Jurkat, Clone E6-1 (cell line): ENCODE data around the gene CAMK2A.
"Not testable (repeated sequence)": the region's sequence is repeated elsewhere in the genome, so short reads cannot be mapped to it uniquely, and the experiment has no call there.

Source experiments
- DNase-seq: peaks from one replicate; pipeline ENCODE4 v3.0.0-alpha.2; 2011; ENCODE audit warnings: low read depth, low spot score
- H3K4me3 ChIP-seq: 2 replicates; pipeline ENCODE4 v1.5.1; 2011; ENCODE audit warnings: mild to moderate bottlenecking, low read length, control low read depth, moderate library complexity

The CAMK2A gene

GRCh38 chr5:150263375-150263775 lies 26.2 kb downstream of the CAMK2A start:
- H3K4me3 ChIP-seq, result no peak overlapping the region
- DNase-seq, result no peak

- H3K4me3 ChIP-seq, result no peak overlapping the region
- DNase-seq, result no peak
Measured at GRCh38 chr5:150262502-150262901, 27.1 kb downstream of the CAMK2A start.

GRCh38 chr5:150261231-150261630 lies 28.3 kb downstream of the CAMK2A start:
- no peak for DNase-seq
- no peak overlapping the region for H3K4me3 ChIP-seq

GRCh38 chr5:150258130-150258529 lies 31.4 kb downstream of the CAMK2A start:
- no peak for DNase-seq

GRCh38 chr5:150257424-150257823 lies 32.1 kb downstream of the CAMK2A start:
- H3K4me3 ChIP-seq, result no peak overlapping the region
- no peak for DNase-seq

More at GRCh38 chr5:150258130-150258529, 31.4 kb downstream of the CAMK2A start:
- no peak overlapping the region for H3K4me3 ChIP-seq

GRCh38 chr5:150256410-150257064 lies 33.0 kb downstream of the CAMK2A start:
- no peak for DNase-seq
- no peak overlapping the region for H3K4me3 ChIP-seq

GRCh38 chr5:150255659-150256409 lies 33.7 kb downstream of the CAMK2A start:
- no peak for DNase-seq
- H3K4me3 ChIP-seq, result no peak overlapping the region

- no peak overlapping the region for H3K4me3 ChIP-seq
- DNase-seq, result no peak
Measured at GRCh38 chr5:150254774-150255173, 34.8 kb downstream of the CAMK2A start.

- DNase-seq, result no peak
- no peak overlapping the region for H3K4me3 ChIP-seq
Measured at GRCh38 chr5:150254363-150254762, 35.2 kb downstream of the CAMK2A start.

GRCh38 chr5:150253416-150254208 lies 36.0 kb downstream of the CAMK2A start:
- H3K4me3 ChIP-seq, result no peak overlapping the region
- peak; percentile 54 for DNase-seq

- no peak for DNase-seq
- H3K4me3 ChIP-seq, result no peak overlapping the region
Measured at GRCh38 chr5:150252489-150252888, 37.1 kb downstream of the CAMK2A start.

GRCh38 chr5:150251504-150251903 lies 38.1 kb downstream of the CAMK2A start:
- H3K4me3 ChIP-seq, result no peak overlapping the region

GRCh38 chr5:150249744-150250143 lies 39.8 kb downstream of the CAMK2A start:
- H3K4me3 ChIP-seq, result no peak overlapping the region
- DNase-seq, result no peak

More at GRCh38 chr5:150251504-150251903, 38.1 kb downstream of the CAMK2A start:
- DNase-seq, result no peak

- no peak for DNase-seq
- H3K4me3 ChIP-seq, result no peak overlapping the region
Measured at GRCh38 chr5:150248946-150249345, 40.6 kb downstream of the CAMK2A start.

GRCh38 chr5:150248493-150248892 lies 41.1 kb downstream of the CAMK2A start:
- not testable (repeated sequence) for H3K4me3 ChIP-seq, DNase-seq

- no peak overlapping the region for H3K4me3 ChIP-seq
- DNase-seq, result no peak
Measured at GRCh38 chr5:150247726-150248125, 41.8 kb downstream of the CAMK2A start.

- H3K4me3 ChIP-seq, result no peak overlapping the region
- no peak for DNase-seq
Measured at GRCh38 chr5:150246835-150247234, 42.7 kb downstream of the CAMK2A start.

GRCh38 chr5:150246429-150246828 lies 43.1 kb downstream of the CAMK2A start:
- no peak for DNase-seq
- no peak overlapping the region for H3K4me3 ChIP-seq

GRCh38 chr5:150245808-150246207 lies 43.8 kb downstream of the CAMK2A start:
- DNase-seq, result no peak
- H3K4me3 ChIP-seq, result no peak overlapping the region
